GM15510 (cell line): Measurements from ENCODE around the gene LRP2BP.

Experiments used
- POLR2A ChIP-seq: IDR thresholded peaks from 3 replicates; pipeline ENCODE4 v1.6.1; 2011; ENCODE audit warnings: borderline replicate concordance; ENCODE audit not compliant: insufficient read length; ENCODE audit errors: extremely low read depth

Gene LRP2BP

GRCh38 chr4:185395238-185395955, at the start of gene LRP2BP:
Gene LRP2BP (minus strand): TSS chr4:185395924. CDS start chr4:185378186, 17,738 bp downstream.
- TF ChIP-seq POLR2A: no peak

- TF ChIP-seq POLR2A: no peak
Observed at GRCh38 chr4:185445209-185445608, 49.5 kb upstream of the LRP2BP start.

- TF ChIP-seq POLR2A: no peak
Observed at GRCh38 chr4:185441479-185441878, 45.8 kb upstream of the LRP2BP start.

- TF ChIP-seq POLR2A: no peak
Observed at GRCh38 chr4:185437809-185438208, 42.1 kb upstream of the LRP2BP start.

- no peak for TF ChIP-seq POLR2A
Observed at GRCh38 chr4:185435466-185435865, 39.7 kb upstream of the LRP2BP start.

- TF ChIP-seq POLR2A: no peak
Observed at GRCh38 chr4:185429660-185430059, 33.9 kb upstream of the LRP2BP start.

GRCh38 chr4:185426960-185427688, 31.4 kb upstream of the LRP2BP start:
- TF ChIP-seq POLR2A: no peak

GRCh38 chr4:185425647-185426352, 30.1 kb upstream of the LRP2BP start, which contains the start of gene UFSP2:
Gene UFSP2 (minus strand): TSS chr4:185425964. CDS start chr4:185425868, 96 bp downstream.
- TF ChIP-seq POLR2A: peak; percentile 39

- no peak for TF ChIP-seq POLR2A
Observed at GRCh38 chr4:185424905-185425646, 29.4 kb upstream of the LRP2BP start.

- TF ChIP-seq POLR2A: no peak
Observed at GRCh38 chr4:185421366-185422124, 25.8 kb upstream of the LRP2BP start.

- no peak for TF ChIP-seq POLR2A
Observed at GRCh38 chr4:185416955-185417354, 21.2 kb upstream of the LRP2BP start.

- no peak for TF ChIP-seq POLR2A
Observed at GRCh38 chr4:185412412-185412811, 16.7 kb upstream of the LRP2BP start.

GRCh38 chr4:185411849-185412248, 16.1 kb upstream of the LRP2BP start:
- no peak for TF ChIP-seq POLR2A

GRCh38 chr4:185408432-185408831, 12.7 kb upstream of the LRP2BP start:
- no peak for TF ChIP-seq POLR2A

GRCh38 chr4:185405296-185405999, 9.7 kb upstream of the LRP2BP start:
- no peak for TF ChIP-seq POLR2A
